HepG2 (cell line): ENCODE measurements around the gene PXMP4. TPM values are rescaled to one million over a fixed set of nuclear protein-coding genes. Genes with fewer than 3 reads are reported as not detected.

Source experiments
- AKNA ChIP-seq: sonication (generic); formaldehyde crosslinking; IDR thresholded peaks from 2 replicates; pipeline ENCODE4 v1.4.0; 2020; ENCODE audit warnings: missing genetic modification reagents, borderline replicate concordance
- E2F2 ChIP-seq: sonication (generic); formaldehyde crosslinking; IDR thresholded peaks from 2 replicates; pipeline ENCODE4 v1.4.0; 2020; ENCODE audit warnings: missing genetic modification reagents, borderline replicate concordance
- FOSL1 ChIP-seq: sonication (generic); formaldehyde crosslinking; IDR thresholded peaks from 2 replicates; pipeline ENCODE4 v1.9.0; 2021; ENCODE audit warnings: missing genetic modification reagents, borderline replicate concordance
- HDAC6 ChIP-seq: fragments of 200-600 bp; sonication (generic); IDR thresholded peaks from 2 replicates; pipeline ENCODE4 v1.7.0; 2017; ENCODE audit warnings: mild to moderate bottlenecking, antibody characterized with exemption, low read length, low read depth
- MTA1 ChIP-seq: sonication (generic); formaldehyde crosslinking; IDR thresholded peaks from 2 replicates; pipeline ENCODE4 v1.4.0; 2020; ENCODE audit warnings: missing genetic modification reagents, mild to moderate bottlenecking, borderline replicate concordance
- MTF2 ChIP-seq: sonication (generic); formaldehyde crosslinking; IDR thresholded peaks from 2 replicates; pipeline ENCODE4 v1.5.0; 2020; ENCODE audit warnings: missing genetic modification reagents, borderline replicate concordance
- RARA ChIP-seq: IDR thresholded peaks from 2 replicates; pipeline ENCODE4 v1.6.1; 2016; ENCODE audit warnings: missing genetic modification reagents, missing compliant biosample characterization
- RELA ChIP-seq: sonication (generic); formaldehyde crosslinking; IDR thresholded peaks from 2 replicates; pipeline ENCODE4 v1.4.0; 2020; ENCODE audit warnings: missing genetic modification reagents
- REXO4 ChIP-seq: sonication (generic); formaldehyde crosslinking; IDR thresholded peaks from 2 replicates; pipeline ENCODE4 v1.8.0; 2022; ENCODE audit warnings: missing genetic modification reagents, mild to moderate bottlenecking, borderline replicate concordance
- U2AF2 ChIP-seq: fragments of 200-400 bp; formaldehyde crosslinking; IDR thresholded peaks from 2 replicates; pipeline ENCODE4 v1.6.1; 2017; ENCODE audit warnings: low read depth, mild to moderate bottlenecking, low read length
- ZGPAT ChIP-seq: IDR thresholded peaks from 2 replicates; pipeline ENCODE4 v1.6.1; 2016; ENCODE audit warnings: mild to moderate bottlenecking
- ZKSCAN1 ChIP-seq: fragments of 150-350 bp; IDR thresholded peaks from 2 replicates; pipeline ENCODE4 v1.6.1; 2014; ENCODE audit warnings: low read length
- ZKSCAN8 ChIP-seq: IDR thresholded peaks from 2 replicates; pipeline ENCODE4 v1.6.1; 2016; ENCODE audit warnings: borderline replicate concordance, missing genetic modification reagents, missing compliant biosample characterization
- ZNF512 ChIP-seq: sonication (generic); formaldehyde crosslinking; IDR thresholded peaks from 2 replicates; pipeline ENCODE4 v1.4.0; 2020; ENCODE audit warnings: mild to moderate bottlenecking, missing genetic modification reagents
- ZNF577 ChIP-seq: sonication (generic); formaldehyde crosslinking; IDR thresholded peaks from 2 replicates; pipeline ENCODE4 v1.4.0; 2020; ENCODE audit warnings: mild to moderate bottlenecking, low read depth, missing genetic modification reagents, borderline replicate concordance
- ZNF800 ChIP-seq: sonication (generic); formaldehyde crosslinking; IDR thresholded peaks from 2 replicates; pipeline ENCODE4 v1.4.0; 2020; ENCODE audit warnings: missing genetic modification reagents
- polyA plus RNA-seq, 8 experiments: library from polyadenylated mRNA; depleted of rRNA in 3 of 8; stranded (reverse) in 7 of 8; unstranded in 1 of 8; fragments of >200 nt; fragmentation: Illumina TruSeq in 4 of 8; extraction: Trizol in 4 of 8; gene quantifications; 2 replicates each; pipeline versions ENCODE4 v1.2.1 to v1.2.3, GENCODE V29; 2011 to 2016; ENCODE audit warnings: low read depth in 4 of 8, missing spikeins in 1 of 8, mixed read lengths in 1 of 8; ENCODE audit not compliant: insufficient read depth in 1 of 8
- total RNA-seq, 5 experiments: library from RNA; depleted of rRNA; stranded (reverse); fragments of >200 nt; fragmentation: Illumina TruSeq; extraction: Trizol; gene quantifications; 2 replicates each; pipeline ENCODE4 v1.2.3, GENCODE V29; 2016; ENCODE audit warnings: low read depth in 1 of 5

PXMP4 gene
- total and polyA plus RNA-seq, 2 of the 13 experiments (the other 11 are each of a cell fraction or from before 2014, with no cell fraction given), result not detected

GRCh38 chr20:33653218-33653899 lies 66.8 kb downstream of the PXMP4 start (continued):
- no peak for TF ChIP-seq ZNF800 (CRISPR knock-in tag)
- TF ChIP-seq ZKSCAN8 (CRISPR knock-in tag), result peak; percentile 40; the same call in 1 of the 2 replicates
- no peak for TF ChIP-seq ZNF512 (CRISPR knock-in tag)
- TF ChIP-seq RELA, result no peak
- TF ChIP-seq RARA (CRISPR knock-in tag), result no peak
- no peak for TF ChIP-seq REXO4 (CRISPR knock-in tag)
- TF ChIP-seq ZNF577, result no peak
- no peak for TF ChIP-seq MTF2 (CRISPR knock-in tag)
- no peak; the same call in 1 of the 2 replicates for TF ChIP-seq ZGPAT (CRISPR knock-in tag)
- no peak for TF ChIP-seq FOSL1
- TF ChIP-seq E2F2 (CRISPR knock-in tag), result no peak
- TF ChIP-seq MTA1 (CRISPR knock-in tag), result no peak
- TF ChIP-seq AKNA (CRISPR knock-in tag), result no peak
- TF ChIP-seq U2AF2, result no peak
- no peak for TF ChIP-seq ZKSCAN1
- TF ChIP-seq HDAC6, result no peak
